Effector memory CD4-positive, alpha-beta T cell (primary cell): ENCODE results near the gene PHF23.

ENCODE experiments used
- DNase-seq, 3 donors: peaks; one replicate each; pipeline ENCODE4 v3.0.0-alpha.2; 2020
- H3K27ac ChIP-seq: 2 replicates; pipeline ENCODE4 v1.7.0; 2013; ENCODE audit warnings: mild to moderate bottlenecking, low read length, moderate library complexity; ENCODE audit not compliant: insufficient read depth, poor library complexity, severe bottlenecking
- H3K27me3 ChIP-seq: replicated peaks from 2 replicates; pipeline ENCODE4 v1.7.0; 2013; ENCODE audit warnings: mild to moderate bottlenecking, low read length; ENCODE audit not compliant: insufficient read depth, control insufficient read depth, poor library complexity, severe bottlenecking
- H3K36me3 ChIP-seq: 2 replicates; pipeline ENCODE4 v1.7.0; 2013; ENCODE audit warnings: mild to moderate bottlenecking, low read length, moderate library complexity; ENCODE audit not compliant: control insufficient read depth, insufficient read depth
- H3K4me1 ChIP-seq: 2 replicates; pipeline ENCODE4 v1.7.0; 2013; ENCODE audit warnings: low read length, mild to moderate bottlenecking; ENCODE audit not compliant: control insufficient read depth, insufficient read depth, poor library complexity, severe bottlenecking
- H3K4me3 ChIP-seq: 2 replicates; pipeline ENCODE4 v1.7.0; 2013; ENCODE audit warnings: low read length, low read depth, mild to moderate bottlenecking; ENCODE audit not compliant: insufficient read depth, poor library complexity, severe bottlenecking
- H3K9me3 ChIP-seq: 2 replicates; pipeline ENCODE4 v1.7.0; 2013; ENCODE audit warnings: mild to moderate bottlenecking, low read length, moderate library complexity; ENCODE audit not compliant: control insufficient read depth
- total RNA-seq, 3 donors: gene quantifications; one replicate each; lab custom pipeline; 2026; lab: John Stamatoyannopoulos, UW

PHF23 gene
- total RNA-seq: 11.4 to 24.8 (median 18.5) reads per million in 3 donors

DNA sequence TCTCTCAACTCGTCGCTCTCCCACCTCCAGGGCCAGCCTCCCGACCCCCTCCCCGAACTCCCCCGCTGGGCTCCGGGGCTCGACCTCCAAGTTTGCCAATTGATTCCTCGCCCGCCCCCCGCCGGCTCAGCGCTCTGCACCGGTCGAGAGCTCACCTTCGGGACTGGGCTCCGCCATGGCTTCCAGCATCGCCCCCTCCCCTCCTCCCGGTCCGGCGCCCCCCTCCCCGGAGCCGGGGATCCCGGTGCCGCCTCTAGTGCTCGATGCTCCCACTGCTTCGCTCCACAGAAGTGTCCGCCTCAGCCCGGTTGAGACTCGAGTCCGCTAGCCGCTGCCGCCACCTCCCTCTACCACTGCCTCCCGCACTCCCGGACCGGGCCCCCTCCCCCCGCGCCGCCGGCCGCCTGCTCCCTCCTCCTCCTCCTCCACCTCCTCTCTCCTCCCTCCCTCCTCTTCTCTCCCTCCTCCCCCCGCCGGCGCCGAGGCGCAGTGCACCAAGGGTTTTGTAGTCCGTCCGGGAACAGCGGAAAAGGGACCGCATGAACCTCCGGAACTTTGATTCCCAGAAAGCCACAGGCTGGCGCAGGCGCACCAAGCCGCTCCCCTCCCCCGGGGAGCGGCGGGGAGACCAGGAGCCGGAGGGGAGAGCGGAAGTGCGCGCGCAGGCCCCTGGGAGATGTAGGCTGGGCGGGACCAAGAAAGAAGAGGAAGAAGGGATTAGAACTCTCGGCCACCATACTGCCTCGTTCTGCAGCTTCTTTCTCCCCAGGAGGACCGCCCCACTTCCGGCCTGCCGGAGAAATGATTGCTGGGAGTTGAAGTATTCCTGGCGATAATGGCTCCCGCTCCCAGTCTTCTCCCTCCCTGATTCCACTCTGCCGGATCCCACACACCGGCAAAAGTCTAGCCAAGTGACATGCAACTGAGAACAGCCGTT is at the start of gene PHF23:
Gene PHF23, minus strand, starts transcription at position 367 of the 937 bp plus-strand sequence. Its CDS starts 178 bp downstream, at position 189.
- Histone ChIP-seq H3K9me3 (no peaks in the 10 kb centered on the region), H3K4me1 (peaks cover 40% of the 10 kb centered on the region), H3K4me3 (peak within 1 kb of the TSS; percentile 95), H3K27ac (peak within 1 kb of the TSS; percentile 89), H3K27me3 (no peaks in the 10 kb centered on the region), H3K36me3 (peaks cover 23% of the 10 kb centered on the region)
- peak; percentile 96 to 97 (median 97) for DNase-seq

DNA sequence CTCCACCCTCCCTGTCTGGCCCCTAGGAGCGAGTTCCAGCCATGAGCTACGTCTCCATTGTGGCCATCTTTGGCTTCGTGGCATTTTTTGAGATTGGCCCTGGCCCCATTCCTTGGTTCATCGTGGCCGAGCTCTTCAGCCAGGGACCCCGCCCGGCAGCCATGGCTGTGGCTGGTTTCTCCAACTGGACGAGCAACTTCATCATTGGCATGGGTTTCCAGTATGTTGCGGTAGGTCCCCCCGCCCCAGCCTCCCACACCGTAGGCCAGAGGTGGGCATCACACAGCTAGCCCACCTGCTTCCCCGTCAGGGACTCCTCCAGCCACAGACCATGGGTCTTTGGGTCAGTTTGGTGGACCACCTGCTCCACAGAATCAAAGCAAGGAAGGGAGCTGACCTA is 46.4 kb upstream of the PHF23 start:
- Histone ChIP-seq H3K27me3 (peaks cover 12% of the 10 kb centered on the region), H3K4me1 (peaks cover 21% of the 10 kb centered on the region), H3K27ac (no peak overlapping the region), H3K36me3 (no peaks in the 10 kb centered on the region), H3K4me3 (no peak overlapping the region), H3K9me3 (no peaks in the 10 kb centered on the region)
- no peak for DNase-seq

DNA sequence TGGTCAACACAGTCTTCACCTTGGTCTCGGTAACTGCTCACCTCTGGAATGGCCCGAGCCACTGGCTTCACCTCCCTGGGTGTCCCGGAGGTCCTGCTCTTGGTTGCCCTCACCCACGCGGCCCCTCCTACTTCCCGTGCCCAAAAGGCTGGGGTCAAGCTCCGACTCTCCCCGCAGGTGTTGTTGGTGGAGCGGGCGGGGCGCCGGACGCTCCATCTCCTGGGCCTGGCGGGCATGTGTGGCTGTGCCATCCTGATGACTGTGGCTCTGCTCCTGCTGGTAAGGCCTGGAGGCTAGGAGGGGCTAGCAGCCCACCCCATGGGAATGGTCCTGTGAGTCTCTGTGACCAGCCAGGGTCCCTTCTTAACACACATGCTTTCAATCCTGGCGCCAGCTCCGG is 45.7 kb upstream of the PHF23 start:
- Histone ChIP-seq H3K9me3 (no peaks in the 10 kb centered on the region), H3K4me3 (no peak overlapping the region), H3K36me3 (no peaks in the 10 kb centered on the region), H3K27me3 (peaks cover 12% of the 10 kb centered on the region), H3K27ac (no peak overlapping the region), H3K4me1 (peaks cover 22% of the 10 kb centered on the region)
- DNase-seq: no peak

DNA sequence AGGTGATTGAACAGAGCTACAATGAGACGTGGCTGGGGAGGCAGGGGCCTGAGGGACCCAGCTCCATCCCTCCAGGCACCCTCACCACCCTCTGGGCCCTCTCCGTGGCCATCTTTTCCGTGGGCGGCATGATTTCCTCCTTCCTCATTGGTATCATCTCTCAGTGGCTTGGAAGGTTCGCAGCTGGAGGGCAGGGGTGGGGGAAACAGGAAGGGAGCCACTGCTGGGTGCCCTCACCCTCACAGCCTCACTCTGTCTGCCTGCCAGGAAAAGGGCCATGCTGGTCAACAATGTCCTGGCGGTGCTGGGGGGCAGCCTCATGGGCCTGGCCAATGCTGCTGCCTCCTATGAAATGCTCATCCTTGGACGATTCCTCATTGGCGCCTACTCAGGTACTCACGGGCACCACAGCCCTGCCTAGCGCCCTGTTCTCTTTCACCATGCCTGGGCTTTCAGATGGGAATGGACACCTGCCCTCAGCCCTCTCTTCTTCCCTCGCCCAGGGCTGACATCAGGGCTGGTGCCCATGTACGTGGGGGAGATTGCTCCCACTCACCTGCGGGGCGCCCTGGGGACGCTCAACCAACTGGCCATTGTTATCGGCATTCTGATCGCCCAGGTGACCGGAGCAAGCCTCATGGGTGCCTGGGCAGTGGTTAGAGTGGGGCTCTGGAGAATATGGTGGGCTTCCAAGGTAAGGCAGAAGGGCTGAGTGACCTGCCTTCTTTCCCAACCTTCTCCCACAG is 44.4 kb upstream of the PHF23 start:
- H3K9me3 ChIP-seq: no peaks in the 10 kb centered on the region
- peaks cover 12% of the 10 kb centered on the region for H3K27me3 ChIP-seq
- H3K4me3 ChIP-seq: no peak overlapping the region
- no peak overlapping the region for H3K27ac ChIP-seq
- H3K36me3 ChIP-seq: no peaks in the 10 kb centered on the region
- H3K4me1 ChIP-seq: peaks cover 22% of the 10 kb centered on the region
- DNase-seq: no peak

DNA sequence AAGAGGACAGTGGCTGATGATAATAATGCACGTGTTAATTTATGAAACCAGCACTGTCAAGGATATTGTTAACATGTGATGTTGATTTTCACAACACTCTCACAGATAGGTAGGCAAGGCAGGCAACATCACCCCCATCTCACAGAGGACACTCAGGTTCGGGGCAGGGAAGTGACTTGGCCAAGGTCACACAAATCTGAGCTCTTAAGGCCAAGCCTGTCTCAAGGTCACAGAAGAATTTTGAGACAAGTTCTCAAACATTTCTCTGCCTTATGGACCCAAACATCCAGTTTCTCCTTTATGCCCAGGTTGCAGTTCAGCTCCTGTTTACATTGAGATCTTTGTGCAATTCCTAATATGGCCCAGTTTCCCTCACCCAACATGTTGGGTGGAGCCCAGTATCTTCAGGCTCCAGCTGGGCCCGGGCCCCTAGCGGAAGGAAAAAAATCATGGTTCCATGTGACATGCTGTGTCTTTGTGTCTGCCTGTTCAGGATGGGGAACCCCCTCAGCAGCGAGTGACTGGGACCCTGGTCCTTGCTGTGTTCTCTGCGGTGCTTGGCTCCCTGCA is 43.6 kb upstream of the PHF23 start:
- H3K27me3 ChIP-seq: peaks cover 12% of the 10 kb centered on the region
- no peaks in the 10 kb centered on the region for H3K9me3 ChIP-seq
- no peak overlapping the region for H3K27ac ChIP-seq
- H3K36me3 ChIP-seq: no peaks in the 10 kb centered on the region
- no peak overlapping the region for H3K4me3 ChIP-seq
- no peak for DNase-seq
- H3K4me1 ChIP-seq: peaks cover 22% of the 10 kb centered on the region

DNA sequence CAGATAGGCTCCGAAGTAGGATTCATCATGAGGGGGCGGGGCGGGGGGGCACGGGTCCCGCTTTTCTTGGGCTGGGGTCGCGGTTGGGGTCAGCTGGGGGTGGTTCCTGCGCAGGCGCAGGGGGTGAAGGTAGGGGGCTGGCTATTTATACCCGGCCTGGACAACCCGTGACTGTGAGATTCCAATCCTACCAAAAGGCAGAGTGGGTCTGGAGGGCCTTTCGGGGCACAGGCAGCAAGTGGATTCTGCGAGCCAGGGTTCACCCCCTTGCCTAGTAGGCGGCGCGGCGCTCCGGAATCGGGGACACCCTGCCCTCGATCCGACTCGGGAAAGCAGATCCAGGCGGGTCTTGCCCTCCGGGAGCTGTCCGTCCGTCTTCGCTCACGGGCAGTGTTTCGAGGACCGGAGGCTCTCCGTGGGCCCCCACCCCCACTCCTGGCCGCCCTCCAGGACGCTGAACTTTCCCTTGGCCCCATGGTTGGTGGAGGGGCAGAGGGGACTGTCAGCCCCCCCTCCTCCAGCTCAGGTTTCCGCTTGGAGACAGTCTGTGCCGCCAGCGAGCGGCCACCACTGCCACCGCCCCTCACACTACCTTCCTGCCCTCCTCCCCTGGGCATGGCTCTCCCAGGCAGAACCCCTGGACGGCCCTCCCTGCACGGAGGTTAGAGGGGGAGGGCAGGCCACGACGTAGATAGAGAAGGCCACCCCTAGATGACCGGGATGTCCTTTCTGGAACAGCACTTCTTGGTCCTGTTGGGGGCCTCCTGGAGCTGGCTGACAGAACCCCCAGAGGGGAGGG is 42.9 kb upstream of the PHF23 start:
- H3K4me1 ChIP-seq: peaks cover 22% of the 10 kb centered on the region
- H3K9me3 ChIP-seq: no peaks in the 10 kb centered on the region
- no peaks in the 10 kb centered on the region for H3K36me3 ChIP-seq
- no peak for DNase-seq
- no peak overlapping the region for H3K27ac ChIP-seq
- H3K4me3 ChIP-seq: peak overlapping the region; percentile 53
- peaks cover 12% of the 10 kb centered on the region for H3K27me3 ChIP-seq

DNA sequence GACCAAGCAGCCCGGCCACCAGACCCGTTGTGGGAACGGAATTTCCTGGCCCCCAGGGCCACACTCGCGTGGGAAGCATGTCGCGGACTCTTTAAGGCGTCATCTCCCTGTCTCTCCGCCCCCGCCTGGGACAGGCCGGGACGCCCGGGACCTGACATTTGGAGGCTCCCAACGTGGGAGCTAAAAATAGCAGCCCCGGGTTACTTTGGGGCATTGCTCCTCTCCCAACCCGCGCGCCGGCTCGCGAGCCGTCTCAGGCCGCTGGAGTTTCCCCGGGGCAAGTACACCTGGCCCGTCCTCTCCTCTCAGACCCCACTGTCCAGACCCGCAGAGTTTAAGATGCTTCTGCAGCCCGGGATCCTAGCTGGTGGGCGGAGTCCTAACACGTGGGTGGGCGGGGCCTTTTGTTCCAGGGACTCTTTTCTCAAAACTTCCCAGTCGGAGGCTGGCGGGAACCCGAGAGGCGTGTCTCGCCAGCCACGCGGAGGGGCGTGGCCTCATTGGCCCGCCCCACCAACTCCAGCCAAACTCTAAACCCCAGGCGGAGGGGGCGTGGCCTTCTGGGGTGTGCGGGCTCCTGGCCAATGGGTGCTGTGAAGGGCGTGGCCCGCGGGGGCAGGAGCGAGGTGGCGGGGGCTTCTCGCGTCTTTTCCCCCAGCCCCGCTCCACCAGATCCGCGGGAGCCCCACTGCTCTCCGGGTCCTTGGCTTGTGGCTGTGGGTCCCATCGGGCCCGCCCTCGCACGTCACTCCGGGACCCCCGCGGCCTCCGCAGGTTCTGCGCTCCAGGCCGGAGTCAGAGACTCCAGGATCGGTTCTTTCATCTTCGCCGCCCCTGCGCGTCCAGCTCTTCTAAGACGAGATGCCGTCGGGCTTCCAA is 42.1 kb upstream of the PHF23 start, which contains the start of gene SLC2A4:
Gene SLC2A4, plus strand, starts transcription at position 645 of the 879 bp plus-strand sequence. Its CDS starts 217 bp downstream, at position 862.
- H3K4me1 ChIP-seq: peaks cover 22% of the 10 kb centered on the region
- H3K27ac ChIP-seq: peak within 1 kb of the TSS; percentile 24
- DNase-seq: peak; percentile 64 to 76 (median 73)
- peak within 1 kb of the TSS; percentile 53 for H3K4me3 ChIP-seq
- no peaks in the 10 kb centered on the region for H3K9me3 ChIP-seq
- H3K27me3 ChIP-seq: peaks cover 12% of the 10 kb centered on the region
- no peaks in the 10 kb centered on the region for H3K36me3 ChIP-seq

DNA sequence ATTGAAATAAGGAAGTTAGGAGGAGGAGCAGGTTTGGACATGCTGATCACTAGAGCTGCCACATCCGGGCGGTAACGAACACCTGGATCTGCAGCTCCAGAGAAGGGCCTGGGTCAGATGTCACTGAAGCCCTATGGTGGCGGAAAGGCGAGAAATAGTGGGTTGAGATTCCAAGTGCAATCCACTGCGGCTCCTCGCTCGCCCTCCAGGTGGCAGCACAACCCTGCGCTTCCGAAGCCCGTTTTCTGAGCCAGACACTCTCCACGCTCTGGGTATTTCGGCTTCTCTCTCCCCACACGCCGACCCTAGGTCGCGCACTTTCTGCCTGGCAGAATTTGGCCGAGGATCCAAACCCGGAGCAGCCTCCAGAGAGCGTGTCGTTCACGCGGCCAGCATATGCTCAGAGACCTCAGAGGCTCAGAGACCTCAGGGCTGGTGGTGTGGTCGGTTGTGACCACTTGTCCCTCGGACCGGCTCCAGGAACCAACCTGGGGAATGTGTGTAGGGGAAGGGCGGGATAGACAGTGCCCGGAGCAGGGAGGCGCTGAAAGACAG is 41.3 kb upstream of the PHF23 start:
- peak overlapping the region; percentile 53 for H3K4me3 ChIP-seq
- peaks cover 22% of the 10 kb centered on the region for H3K4me1 ChIP-seq
- DNase-seq: peak; percentile 66 to 76 (median 73)
- H3K36me3 ChIP-seq: no peaks in the 10 kb centered on the region
- peak overlapping the region; percentile 24 for H3K27ac ChIP-seq
- H3K9me3 ChIP-seq: no peaks in the 10 kb centered on the region
- H3K27me3 ChIP-seq: peaks cover 12% of the 10 kb centered on the region
